Stimulated activated CD4-positive, alpha-beta T cell treated with anti-CD3 and anti-CD28 coated beads, Interleukin-2, amount 100 ng/mL, for 48 hours (primary cell): ENCODE measurements around the gene XXYLT1.
A peak's percentile ranks its signal among the peaks of the same experiment; 100 is the strongest.
"Not testable (repeated sequence)": the region's sequence is repeated elsewhere in the genome, so short reads cannot be mapped to it uniquely, and the experiment has no call there.

Experiments used
- DNase-seq, 2 donors: peaks; one replicate each; pipeline ENCODE4 v3.0.0-alpha.2; 2020

Gene XXYLT1

GRCh38 chr3:195270817-195271409 is at the start of gene XXYLT1:
Gene XXYLT1, minus strand, starts transcription at chr3:195271159. Its CDS starts 101 bp downstream, at chr3:195271058.
- peak; percentile 81 to 88 for DNase-seq

GRCh38 chr3:195319060-195319459 is 48.1 kb upstream of the XXYLT1 start:
- no peak for DNase-seq

- no peak for DNase-seq
Measured at GRCh38 chr3:195312714-195313113, 41.8 kb upstream of the XXYLT1 start.

GRCh38 chr3:195307711-195308110 is 36.8 kb upstream of the XXYLT1 start:
- DNase-seq, result no peak

GRCh38 chr3:195306369-195306768 is 35.4 kb upstream of the XXYLT1 start:
- no peak for DNase-seq

GRCh38 chr3:195302431-195302830 is 31.5 kb upstream of the XXYLT1 start:
- no peak for DNase-seq

GRCh38 chr3:195297446-195297845 is 26.5 kb upstream of the XXYLT1 start:
- DNase-seq, result no peak

- no peak for DNase-seq
Measured at GRCh38 chr3:195296662-195297061, 25.7 kb upstream of the XXYLT1 start.

GRCh38 chr3:195291121-195291520 is 20.2 kb upstream of the XXYLT1 start:
- no peak for DNase-seq

- DNase-seq, result not testable (repeated sequence)
Measured at GRCh38 chr3:195290643-195291042, 19.7 kb upstream of the XXYLT1 start.

GRCh38 chr3:195286115-195286872 is 15.3 kb upstream of the XXYLT1 start:
- DNase-seq, result no peak

- no peak for DNase-seq
Measured at GRCh38 chr3:195285372-195285771, 14.4 kb upstream of the XXYLT1 start.

GRCh38 chr3:195284842-195285241 is 13.9 kb upstream of the XXYLT1 start:
- DNase-seq, result no peak

GRCh38 chr3:195282961-195283360 is 12.0 kb upstream of the XXYLT1 start:
- DNase-seq, result no peak

- DNase-seq, result no peak
Measured at GRCh38 chr3:195274259-195274966, 3.5 kb upstream of the XXYLT1 start.

GRCh38 chr3:195271410-195272243 is 668 bp upstream of the XXYLT1 start:
- peak; percentile 86 to 91 for DNase-seq

- DNase-seq, result peak; percentile 30 to 32
Measured at GRCh38 chr3:195270079-195270816, 711 bp downstream of the XXYLT1 start.

GRCh38 chr3:195269375-195270078 is 1.4 kb downstream of the XXYLT1 start:
- DNase-seq, result no peak

- no peak for DNase-seq
Measured at GRCh38 chr3:195268576-195269309, 2.2 kb downstream of the XXYLT1 start.

GRCh38 chr3:195267096-195267495 is 3.9 kb downstream of the XXYLT1 start:
- DNase-seq, result no peak

- DNase-seq, result no peak
Measured at GRCh38 chr3:195266428-195266827, 4.5 kb downstream of the XXYLT1 start.
